ENCODE results near the gene ACTN3. TPM values are rescaled to one million over a fixed set of nuclear protein-coding genes. Genes with fewer than 3 reads are reported as not detected.

ACTN3 gene
- total RNA-seq, 1 donor from 2014 or later, result not detected

GRCh38 chr11:66609721-66610617, 63.3 kb downstream of the ACTN3 start:
- H3K9me3 Mint-ChIP-seq (ENCODE audit: unreplicated experiment), result no peaks in the 10 kb centered on the region
- H3K36me3 ChIP-seq (ENCODE audit: insufficient read depth, low read length), result no peaks in the 10 kb centered on the region
- no peak overlapping the region for H3K4me3 Mint-ChIP-seq (ENCODE audit: unreplicated experiment)
- H3K36me3 Mint-ChIP-seq (ENCODE audit: low read depth, unreplicated experiment), result peaks cover 10% of the 10 kb centered on the region
- no peak overlapping the region for H2AFZ ChIP-seq (ENCODE audit: low read depth, low read length)
- H3K9ac ChIP-seq (ENCODE audit: low read length), result no peak overlapping the region
- no peaks in the 10 kb centered on the region for H3K27me3 ChIP-seq (ENCODE audit: insufficient read depth, low read length)
- H3K79me2 ChIP-seq (ENCODE audit: insufficient read depth, low read length), result no peaks in the 10 kb centered on the region
- no peak overlapping the region for H3K27ac ChIP-seq (ENCODE audit: low read depth, low read length)
- H3K4me1 ChIP-seq (ENCODE audit: insufficient read depth, low read length), result no peaks in the 10 kb centered on the region
- TF ChIP-seq CTCF (IDR thresholded peaks at IDR 0.05; ENCODE audit: insufficient read depth, low read depth, low read length), result no peak
- TF ChIP-seq EZH2 (IDR thresholded peaks at IDR 0.05; ENCODE audit: insufficient read depth, low read length), result no peak
- no peak overlapping the region for H3K4me3 ChIP-seq (ENCODE audit: insufficient read depth, low read depth, low read length)
- peaks cover 9% of the 10 kb centered on the region for H4K20me1 ChIP-seq (ENCODE audit: insufficient read depth, low read length)
- H3K4me2 ChIP-seq (ENCODE audit: low read length), result no peak overlapping the region
- DNase-seq (ENCODE audit: low read depth) (no peak), FAIRE-seq (no peak)
- H3K27me3 Mint-ChIP-seq (ENCODE audit: low read depth, unreplicated experiment), result no peaks in the 10 kb centered on the region
- H3K27ac Mint-ChIP-seq (ENCODE audit: unreplicated experiment), result no peak overlapping the region
- no peaks in the 10 kb centered on the region for H3K4me1 Mint-ChIP-seq (ENCODE audit: low read depth, unreplicated experiment)
- H3K9me3 ChIP-seq (ENCODE audit: insufficient read depth, low read depth, low read length), result no peaks in the 10 kb centered on the region

GRCh38 chr11:66612458-66612857, 65.8 kb downstream of the ACTN3 start:
- Histone ChIP-seq H4K20me1 (ENCODE audit: insufficient read depth, low read length) (peaks cover 10% of the 10 kb centered on the region), H3K9ac (ENCODE audit: low read length) (no peak overlapping the region), H3K9me3 (ENCODE audit: insufficient read depth, low read depth, low read length) (no peaks in the 10 kb centered on the region), H3K4me3 (ENCODE audit: insufficient read depth, low read depth, low read length) (no peak overlapping the region), H3K4me2 (ENCODE audit: low read length) (no peak overlapping the region), H3K4me1 (ENCODE audit: insufficient read depth, low read length) (peaks cover 5% of the 10 kb centered on the region), H3K36me3 (ENCODE audit: insufficient read depth, low read length) (no peaks in the 10 kb centered on the region), H3K27me3 (ENCODE audit: insufficient read depth, low read length) (no peaks in the 10 kb centered on the region), H3K27ac (ENCODE audit: low read depth, low read length) (no peak overlapping the region), H3K79me2 (ENCODE audit: insufficient read depth, low read length) (peaks cover 15% of the 10 kb centered on the region), H2AFZ (ENCODE audit: low read depth, low read length) (no peak overlapping the region)
- Mint-ChIP-seq H3K36me3 (ENCODE audit: low read depth, unreplicated experiment) (no peaks in the 10 kb centered on the region), H3K9me3 (ENCODE audit: unreplicated experiment) (no peaks in the 10 kb centered on the region), H3K4me1 (ENCODE audit: low read depth, unreplicated experiment) (no peaks in the 10 kb centered on the region), H3K4me3 (ENCODE audit: unreplicated experiment) (no peak overlapping the region), H3K27me3 (ENCODE audit: low read depth, unreplicated experiment) (no peaks in the 10 kb centered on the region), H3K27ac (ENCODE audit: unreplicated experiment) (no peak overlapping the region)
- no peak for TF ChIP-seq CTCF (IDR thresholded peaks at IDR 0.05; ENCODE audit: insufficient read depth, low read depth, low read length)
- no peak for TF ChIP-seq EZH2 (IDR thresholded peaks at IDR 0.05; ENCODE audit: insufficient read depth, low read length)
- DNase-seq (ENCODE audit: low read depth), result no peak
- FAIRE-seq, result no peak

Other genes with a start within 250 kb of the ACTN3 start
- 50.9 and 58.8 TPM in 2 replicates for gene CD248, start 229.9 kb upstream of the ACTN3 start, total RNA-seq
- 8.5 and 12.0 TPM in 2 replicates for gene RIN1, start 210.5 kb upstream of the ACTN3 start, total RNA-seq
- gene BRMS1, start 201.8 kb upstream of the ACTN3 start, total RNA-seq, result 43.5 and 47.8 TPM in 2 replicates
- gene B4GAT1, start 199.3 kb upstream of the ACTN3 start, total RNA-seq, result 25.2 and 28.4 TPM in 2 replicates
- gene SLC29A2, start 175.1 kb upstream of the ACTN3 start, total RNA-seq, result 5.0 and 6.6 TPM in 2 replicates
- 0.20 and 0.50 TPM in 2 replicates for gene NPAS4, start 125.9 kb upstream of the ACTN3 start, total RNA-seq
- gene MRPL11, start 108.1 kb upstream of the ACTN3 start, total RNA-seq, result 30.0 and 33.1 TPM in 2 replicates
- gene PELI3, start 80.0 kb upstream of the ACTN3 start, total RNA-seq, result 3.9 and 4.6 TPM in 2 replicates
- 57.4 and 60.0 TPM in 2 replicates for gene DPP3, start 66.5 kb upstream of the ACTN3 start, total RNA-seq
- 18.8 and 20.3 TPM in 2 replicates for gene BBS1, start 36.3 kb upstream of the ACTN3 start, total RNA-seq
- gene ZDHHC24, start 855 bp upstream of the ACTN3 start, total RNA-seq, result 13.5 and 15.6 TPM in 2 replicates
- gene CTSF, start 21.7 kb downstream of the ACTN3 start, total RNA-seq, result 1.5 and 4.0 TPM in 2 replicates
- gene CCDC87, start 46.2 kb downstream of the ACTN3 start, total RNA-seq, result 0.31 and 0.34 TPM in 2 replicates
- 23.1 and 23.2 TPM in 2 replicates for gene CCS, start 46.3 kb downstream of the ACTN3 start, total RNA-seq
- gene RBM14, start 69.7 kb downstream of the ACTN3 start, total RNA-seq, result 47.6 and 59.7 TPM in 2 replicates
- 151 and 153 TPM in 2 replicates for gene RBM4, start 91.8 kb downstream of the ACTN3 start, total RNA-seq
- 17.3 and 20.3 TPM in 2 replicates for gene RBM4B, start 131.0 kb downstream of the ACTN3 start, total RNA-seq
- 18.2 and 22.7 TPM in 2 replicates for gene SPTBN2, start 182.3 kb downstream of the ACTN3 start, total RNA-seq

Measured in astrocyte (in vitro differentiated cells and primary cell).